Mucosa of gallbladder (tissue), 1 donor: ENCODE results near the gene MYBPH. TPM values are rescaled to one million over a fixed set of nuclear protein-coding genes. Genes with fewer than 3 reads are reported as not detected.
A peak's percentile ranks its signal among the peaks of the same experiment; 100 is the strongest.

Source experiments
- DNase-seq: peaks from one replicate; pipeline ENCODE4 v3.0.0-alpha.2; 2020; ENCODE audit warnings: low spot score
- total RNA-seq: library from RNA; stranded (reverse); gene quantifications from one replicate; pipeline ENCODE4 v1.2.1, GENCODE V29; 2021
- donor health status: DM: no; HTN: no; CAD: no.

MYBPH gene
- total RNA-seq, 1 donor from 2014 or later = not detected

- peak; percentile 64 for DNase-seq
Measured at GRCh38 chr1:203129501-203130231, 46.0 kb downstream of the MYBPH start.

DNA sequence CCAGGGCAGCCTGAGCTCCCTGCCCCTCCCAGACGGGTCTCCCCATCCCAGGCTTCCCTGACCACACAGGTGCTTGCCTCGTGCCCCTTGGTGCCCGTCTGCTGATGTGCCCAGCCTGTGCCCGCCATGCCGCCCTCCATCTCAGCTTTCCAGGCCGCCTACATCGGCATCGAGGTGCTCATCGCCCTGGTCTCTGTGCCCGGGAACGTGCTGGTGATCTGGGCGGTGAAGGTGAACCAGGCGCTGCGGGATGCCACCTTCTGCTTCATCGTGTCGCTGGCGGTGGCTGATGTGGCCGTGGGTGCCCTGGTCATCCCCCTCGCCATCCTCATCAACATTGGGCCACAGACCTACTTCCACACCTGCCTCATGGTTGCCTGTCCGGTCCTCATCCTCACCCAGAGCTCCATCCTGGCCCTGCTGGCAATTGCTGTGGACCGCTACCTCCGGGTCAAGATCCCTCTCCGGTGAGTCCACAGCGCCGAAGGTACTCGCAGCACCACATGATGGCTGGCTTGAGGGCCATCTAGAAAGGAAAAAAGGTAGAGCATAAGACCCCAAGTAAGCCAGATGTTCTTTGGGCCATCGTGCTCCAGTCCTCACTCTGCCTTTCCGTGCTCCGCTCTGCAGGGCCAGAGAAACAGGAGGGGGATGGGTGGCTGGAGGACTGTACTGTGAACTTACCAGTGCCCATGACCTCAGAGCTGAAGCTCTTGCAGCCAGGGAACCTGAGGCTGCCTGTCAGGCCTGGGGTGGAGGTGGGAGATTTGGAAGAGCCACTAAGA, 46.7 kb downstream of the MYBPH start:
- DNase-seq = no peak

- no peak for DNase-seq
Measured at GRCh38 chr1:203128431-203128715, 47.3 kb downstream of the MYBPH start.

- DNase-seq = peak; percentile 71
Measured at GRCh38 chr1:203127666-203128430, 47.8 kb downstream of the MYBPH start, which contains the start of gene ADORA1. TSS of gene ADORA1 (plus strand) at chr1:203127726. CDS start at chr1:203128842, 1,116 bp downstream.

- DNase-seq = no peak
Measured at GRCh38 chr1:203126866-203127665, 48.6 kb downstream of the MYBPH start.

DNA sequence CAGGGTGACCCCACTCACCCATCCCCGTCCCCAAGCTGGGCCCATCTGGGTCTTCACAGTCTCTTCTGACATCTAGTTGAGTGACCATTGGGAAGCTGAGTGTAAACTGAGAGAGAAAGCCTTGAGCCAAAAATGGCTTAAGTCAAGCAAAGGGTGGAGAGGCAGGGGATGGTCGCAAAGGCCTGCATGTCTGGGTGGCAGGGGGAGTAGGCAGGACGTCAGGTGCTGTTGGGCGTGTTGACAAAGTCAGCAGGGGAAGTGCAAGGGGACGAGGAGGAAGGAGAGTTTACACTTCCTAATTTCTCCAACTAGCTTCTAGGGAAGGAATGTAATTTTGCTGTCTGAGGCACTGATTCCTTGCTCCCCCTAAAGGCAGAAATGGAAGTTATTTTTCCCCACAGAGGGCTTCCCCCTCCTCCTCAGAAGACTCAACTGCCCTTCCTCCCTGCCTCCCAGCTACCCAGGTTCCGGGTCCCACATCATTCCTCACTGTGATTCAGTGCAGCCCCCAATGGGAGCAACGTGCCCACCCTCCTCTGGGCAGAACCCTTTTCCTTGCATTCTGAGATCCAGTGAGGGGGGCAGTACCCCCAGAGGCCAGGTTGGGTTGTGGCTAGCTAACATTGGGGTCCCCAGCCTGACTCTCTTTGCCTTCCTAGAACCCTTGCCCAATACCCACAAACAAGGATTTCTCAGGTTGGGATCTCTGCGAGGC, 49.3 kb downstream of the MYBPH start:
- no peak for DNase-seq

DNA sequence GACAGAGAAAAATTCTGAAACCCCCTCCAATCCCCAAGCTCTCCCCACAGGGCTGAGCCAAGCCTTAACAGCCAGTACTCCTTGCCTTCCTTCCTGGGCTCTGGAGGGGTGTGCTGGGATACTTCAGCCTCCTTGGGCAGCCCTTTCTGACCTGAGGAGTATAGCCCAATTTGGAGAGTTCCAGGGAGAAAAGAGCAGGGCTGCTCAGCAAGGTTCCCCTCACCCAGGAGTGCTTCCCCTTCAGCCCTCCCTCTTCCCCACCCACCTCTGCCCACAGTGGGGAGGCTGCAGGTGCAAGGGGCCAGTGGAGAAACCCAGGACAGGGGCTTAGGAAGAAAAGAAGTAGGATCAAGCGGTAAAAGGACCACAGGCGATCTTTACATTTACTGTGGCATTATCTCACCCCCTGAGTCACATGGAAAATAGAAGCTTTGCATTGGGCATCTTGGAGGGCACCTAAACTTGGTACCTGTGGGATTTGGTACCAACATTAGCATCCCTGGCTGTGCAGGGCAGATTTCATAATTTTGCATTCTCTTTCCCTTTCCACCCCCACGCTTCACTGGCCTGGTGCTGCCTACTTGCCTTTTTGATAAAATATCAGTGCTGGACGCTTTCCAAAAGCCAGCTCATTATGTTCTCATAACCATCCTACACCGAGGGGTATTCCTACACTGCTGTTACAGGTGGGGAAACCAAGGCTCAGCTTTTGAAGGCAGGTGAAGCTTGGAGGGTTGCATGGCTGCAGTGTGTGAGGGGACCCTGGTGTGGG, 50.9 kb downstream of the MYBPH start:
- no peak for DNase-seq

DNA sequence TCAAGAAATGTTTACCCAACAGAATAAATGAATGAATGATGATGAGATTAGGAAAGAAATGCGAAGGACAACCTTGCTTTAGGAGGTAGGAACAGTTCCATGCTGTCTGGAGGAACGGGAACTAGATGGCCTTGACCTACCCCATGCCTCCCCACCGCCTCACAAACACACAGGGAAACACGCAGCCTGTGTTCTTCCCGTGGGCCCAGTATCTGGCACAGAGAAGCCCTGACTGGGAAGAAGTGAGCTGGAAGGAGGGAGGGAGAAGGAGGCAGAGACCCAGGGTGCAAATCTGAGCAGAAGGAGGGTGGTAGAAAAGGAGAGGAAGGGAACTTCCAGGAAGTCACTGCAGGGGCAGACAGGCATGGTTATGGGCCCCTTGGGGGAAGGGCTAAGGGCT, 51.6 kb downstream of the MYBPH start:
- no peak for DNase-seq

- DNase-seq = no peak
Measured at GRCh38 chr1:203122159-203122558, 53.5 kb downstream of the MYBPH start.

- DNase-seq = no peak
Measured at GRCh38 chr1:203121186-203122015, 54.2 kb downstream of the MYBPH start.

- DNase-seq = no peak
Measured at GRCh38 chr1:203120325-203121153, 55.1 kb downstream of the MYBPH start.

Other genes starting within 250 kb of the MYBPH start
- gene KLHL12, start 248.6 kb downstream of the MYBPH start, total RNA-seq = 26.8 TPM
- gene ADIPOR1, start 217.5 kb downstream of the MYBPH start, total RNA-seq = 80.4 TPM
- gene CYB5R1, start 208.6 kb downstream of the MYBPH start, total RNA-seq = 78.3 TPM
- gene TMEM183A, start 168.5 kb downstream of the MYBPH start, total RNA-seq = 46.3 TPM
- gene PPFIA4, start 149.3 kb downstream of the MYBPH start, total RNA-seq = 7.0 TPM
- gene MYOG, start 89.8 kb downstream of the MYBPH start, total RNA-seq = not detected
- gene ADORA1, start 48.1 kb downstream of the MYBPH start, total RNA-seq = 7.3 TPM
- 0.40 TPM for gene CHI3L1, start 10.9 kb upstream of the MYBPH start, total RNA-seq
- gene CHIT1, start 53.8 kb upstream of the MYBPH start, total RNA-seq = 0.06 TPM
- gene BTG2, start 129.7 kb upstream of the MYBPH start, total RNA-seq = 111 TPM
- gene FMOD, start 175.3 kb upstream of the MYBPH start, total RNA-seq = 272 TPM